ENCODE measurements around the gene TMEM38B.
"Not testable (repeated sequence)": the region's sequence is repeated elsewhere in the genome, so short reads cannot be mapped to it uniquely, and the experiment has no call there.

DNA sequence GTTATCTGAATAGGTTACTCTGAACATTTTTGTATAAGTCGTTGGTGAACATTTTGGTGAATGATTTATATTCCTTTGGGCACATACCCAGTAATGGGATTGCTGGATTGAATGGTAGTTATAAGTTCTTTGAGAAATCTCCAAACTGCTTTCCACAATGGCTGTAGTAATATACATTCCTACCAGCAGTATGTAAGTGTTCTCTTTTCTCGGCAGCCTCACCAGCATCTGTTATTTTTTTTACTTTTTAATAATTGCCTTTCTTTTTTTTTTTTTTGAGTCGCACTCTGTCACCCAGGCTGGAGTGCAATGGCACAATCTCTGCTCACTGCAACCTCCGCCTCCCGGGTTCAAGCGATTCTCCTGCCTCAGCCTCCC is 89.1 kb downstream of the TMEM38B start:
- TF ChIP-seq EZH2 (IDR thresholded peaks at IDR 0.05; ENCODE audit: borderline replicate concordance, low read depth, low read length, poor library complexity, severe bottlenecking); CTCF (conservative IDR thresholded peaks at IDR 0.05; ENCODE audit: low read depth, low read length): not testable (repeated sequence)
